ENCODE measurements around the gene SLC43A3.

Gene SLC43A3

GRCh38 chr11:57426929-57427726 lies at the start of gene SLC43A3:
SLC43A3 (minus strand) TSS chr11:57427121; CDS start chr11:57426172, 949 bp downstream.
- DNase-seq: peak; percentile 89

GRCh38 chr11:57476047-57476756 lies 49.3 kb upstream of the SLC43A3 start:
- no peak for DNase-seq

- DNase-seq: no peak
Measured at GRCh38 chr11:57475671-57476046, 48.7 kb upstream of the SLC43A3 start.

- no peak for DNase-seq
Measured at GRCh38 chr11:57475191-57475590, 48.3 kb upstream of the SLC43A3 start.

- DNase-seq: no peak
Measured at GRCh38 chr11:57474803-57475115, 47.8 kb upstream of the SLC43A3 start.

GRCh38 chr11:57474017-57474802 lies 47.3 kb upstream of the SLC43A3 start:
- no peak for DNase-seq

GRCh38 chr11:57473285-57473841 lies 46.4 kb upstream of the SLC43A3 start:
- DNase-seq: no peak

- no peak for DNase-seq
Measured at GRCh38 chr11:57471496-57471895, 44.6 kb upstream of the SLC43A3 start.

GRCh38 chr11:57469268-57469667 lies 42.3 kb upstream of the SLC43A3 start:
- DNase-seq: no peak

GRCh38 chr11:57468276-57468675 lies 41.4 kb upstream of the SLC43A3 start:
- no peak for DNase-seq

- DNase-seq: no peak
Measured at GRCh38 chr11:57467508-57468157, 40.7 kb upstream of the SLC43A3 start.

GRCh38 chr11:57466680-57467079 lies 39.8 kb upstream of the SLC43A3 start:
- no peak for DNase-seq

GRCh38 chr11:57464539-57465181 lies 37.7 kb upstream of the SLC43A3 start:
- DNase-seq: no peak

- no peak for DNase-seq
Measured at GRCh38 chr11:57463671-57464538, 37.0 kb upstream of the SLC43A3 start.

- DNase-seq: no peak
Measured at GRCh38 chr11:57462597-57462996, 35.7 kb upstream of the SLC43A3 start.

GRCh38 chr11:57461841-57462489 lies 35.0 kb upstream of the SLC43A3 start:
- DNase-seq: no peak

GRCh38 chr11:57460758-57461749 lies 34.1 kb upstream of the SLC43A3 start:
- no peak for DNase-seq

- DNase-seq: peak; percentile 56
Measured at GRCh38 chr11:57460022-57460757, 33.3 kb upstream of the SLC43A3 start, which contains the start of gene RTN4RL2. RTN4RL2 (plus strand) TSS chr11:57460528; CDS start chr11:57460866, 338 bp downstream.

All from suppressor macrophage treated with lipopolysaccharide for 4 hours (primary cell).